GM12878 (cell line): ENCODE results near the gene PRDX3. TPM values are rescaled to one million over a fixed set of nuclear protein-coding genes. Genes with fewer than 3 reads are reported as not detected.

Experiments used
- ATAC-seq: fragments of 200-7000 bp; cut with Tn5 transposase; 3 replicates; pipeline ENCODE4 v1.9.1; 2020; ENCODE audit warnings: mild to moderate bottlenecking, moderate library complexity
- BruUV-seq: library from RNA; stranded (reverse); fragments of 400-500 nt; replicated peaks from 2 replicates; lab custom pipeline; 2021; lab: Mats Ljungman, UMichigan
- CTCF ChIA-PET: fragments of 300-600 bp; sonication (Branson Sonifier 250); formaldehyde crosslinking; extraction: SDS; loops from one replicate; lab custom pipeline; 2021; ENCODE audit warnings: inconsistent platforms; lab: Yijun Ruan, JAX
- POLR2A ChIA-PET: fragments of 350-600 bp; formaldehyde crosslinking; extraction: SDS; loops from one replicate; lab custom pipeline; 2021; ENCODE audit warnings: inconsistent platforms; lab: Charles Lee
- RAD21 ChIA-PET: fragments of 300-600 bp; sonication (Branson Sonifier 250); formaldehyde crosslinking; loops from one replicate; lab custom pipeline; 2023; ENCODE audit warnings: antibody characterized with exemption; ENCODE audit not compliant: unreplicated experiment; lab: Charles Lee
- SMC1A ChIA-PET: fragments of 300-600 bp; sonication (Branson Sonifier 250); formaldehyde crosslinking; loops from one replicate; lab custom pipeline; 2023; ENCODE audit not compliant: unreplicated experiment, uncharacterized antibody; lab: Charles Lee
- DNase-seq: peaks from one replicate; pipeline ENCODE4 v3.0.0-alpha.2; 2011; ENCODE audit warnings: low read depth, low spot score
- FAIRE-seq: peaks from 3 replicates; lab custom pipeline; 2011; peaks lifted over from hg19 to GRCh38; lab: Jason Lieb, UNC
- H2AFZ ChIP-seq: 2 replicates; pipeline ENCODE4 v1.6.0; 2011; ENCODE audit warnings: low read depth, low read length, control low read depth; ENCODE audit not compliant: control insufficient read depth
- H3K27ac ChIP-seq: 2 replicates; pipeline ENCODE4 v1.5.1; 2011; ENCODE audit warnings: control low read depth; ENCODE audit not compliant: control insufficient read depth, insufficient read depth
- H3K27me3 ChIP-seq, 2 experiments: replicated peaks in 1 of 2; 2 replicates each; pipeline versions ENCODE4 v1.6.0 to v1.6.1; 2011; ENCODE audit warnings: low read length in 1 of 2; ENCODE audit not compliant: control insufficient read depth in 2 of 2, insufficient read depth in 2 of 2
- H3K36me3 ChIP-seq, 2 experiments: 2 replicates each; pipeline ENCODE4 v1.5.1; 2011; ENCODE audit warnings: low read length in 1 of 2; ENCODE audit not compliant: control insufficient read depth in 2 of 2, insufficient read depth in 2 of 2
- H3K4me1 ChIP-seq: 2 replicates; pipeline ENCODE4 v1.6.1; 2011; ENCODE audit warnings: mild to moderate bottlenecking, low read length, moderate library complexity, mixed read lengths; ENCODE audit not compliant: control insufficient read depth, insufficient read depth
- H3K4me2 ChIP-seq: 2 replicates; pipeline ENCODE4 v1.6.0; 2011; ENCODE audit warnings: control low read depth; ENCODE audit not compliant: control insufficient read depth, insufficient read depth
- H3K4me3 ChIP-seq: fragments of 200-600 bp; sonication (generic); 2 replicates; pipeline ENCODE4 v1.5.1; 2016
- H3K79me2 ChIP-seq: 2 replicates; pipeline ENCODE4 v1.6.0; 2011; ENCODE audit warnings: low read length; ENCODE audit not compliant: control insufficient read depth, insufficient read depth
- H3K9ac ChIP-seq: 2 replicates; pipeline ENCODE4 v1.8.0; 2011; ENCODE audit warnings: low read length, control low read depth, mixed read lengths; ENCODE audit not compliant: control insufficient read depth, insufficient read depth
- H3K9me3 ChIP-seq: replicated peaks from 3 replicates; pipeline ENCODE4 v1.5.1; 2011; ENCODE audit warnings: mild to moderate bottlenecking, low read length; ENCODE audit not compliant: control insufficient read depth, insufficient read depth
- H4K20me1 ChIP-seq: 2 replicates; pipeline ENCODE4 v1.6.0; 2011; ENCODE audit not compliant: control insufficient read depth, insufficient read depth
- FOS ChIP-seq: IDR thresholded peaks from 3 replicates; pipeline ENCODE4 v1.6.1; 2011; ENCODE audit warnings: borderline replicate concordance; ENCODE audit not compliant: insufficient read length; ENCODE audit errors: extremely low read depth
- MXI1 ChIP-seq: fragments of 150-350 bp; IDR thresholded peaks from 2 replicates; pipeline ENCODE4 v1.6.1; 2011; ENCODE audit warnings: low read depth, mild to moderate bottlenecking, inconsistent platforms, low read length, improper control_type of control experiment
- POLR2A ChIP-seq: IDR thresholded peaks from 2 replicates; pipeline ENCODE4 v1.6.1; 2011; ENCODE audit warnings: low read depth, mild to moderate bottlenecking, low read length
- SMAD1 ChIP-seq: fragments of 450-650 bp; IDR thresholded peaks from 2 replicates; pipeline ENCODE4 v1.6.1; 2018; ENCODE audit warnings: mild to moderate bottlenecking, low read depth; ENCODE audit not compliant: partially characterized antibody
- WGBS: methylation state at CpG from one replicate; pipeline ENCODE4 v1.1.6; 2016; ENCODE audit warnings: low lambda C conversion rate; ENCODE audit not compliant: insufficient replicate concordance, insufficient coverage; ENCODE audit errors: missing lambda C conversion rate; 5-methylcytosine and 5-hydroxymethylcytosine counted together
- in situ Hi-C: fragments of 300-500 bp; cut with MboI; formaldehyde crosslinking; loops from 9 replicates; pipeline ENCODE4 v1.14.3; 2018; ENCODE audit warnings: mixed read lengths
- intact Hi-C: fragments of 100-400 bp; cut with micrococcal nuclease; formaldehyde crosslinking; loops from one replicate; pipeline ENCODE4 v1.14.2; 2022; ENCODE audit not compliant: unreplicated experiment
- polyA plus RNA-seq, 11 experiments: library from polyadenylated mRNA; depleted of rRNA in 4 of 11; unstranded in 6 of 11; stranded (reverse) in 5 of 11; fragments of >200 nt; fragmentation: Nextera tagmentation in 4 of 11; fragmentation: Illumina TruSeq in 1 of 11; extraction: Ambion mirVana in 4 of 11; extraction: Trizol in 1 of 11; gene quantifications; 1 replicate in 1 of 11; 2 replicates in 10 of 11; pipeline versions ENCODE4 v1.2.1 to v1.2.3, GENCODE V29; 2011 to 2016; ENCODE audit warnings: inconsistent platforms in 2 of 11, missing spikeins in 2 of 11, low read depth in 1 of 11
- total RNA-seq, 4 experiments: library from RNA; depleted of rRNA in 3 of 4; stranded (reverse); fragments of >200 nt in 3 of 4; fragmentation: Illumina TruSeq in 1 of 4; extraction: Trizol in 1 of 4; gene quantifications; 2 replicates each; pipeline versions ENCODE4 v1.2.1 to v1.2.3, GENCODE V29; 2013 to 2021
- TF ChIP-seq, protein P1 (sequence below): fragments of 450-650 bp; formaldehyde crosslinking; IDR thresholded peaks from 2 replicates; pipeline ENCODE4 v1.4.0; 2020; ENCODE audit warnings: mild to moderate bottlenecking, moderate library complexity
- TF ChIP-seq, protein P2 (sequence below): fragments of 450-650 bp; IDR thresholded peaks from 2 replicates; pipeline ENCODE4 v1.6.1; 2017; ENCODE audit warnings: mild to moderate bottlenecking, moderate library complexity

The PRDX3 gene
- total and polyA plus RNA-seq, 10 of the 15 experiments (the other 5 are each of a cell fraction or from before 2014, with no cell fraction given): 195 to 1,431 (median 398) TPM

DNA sequence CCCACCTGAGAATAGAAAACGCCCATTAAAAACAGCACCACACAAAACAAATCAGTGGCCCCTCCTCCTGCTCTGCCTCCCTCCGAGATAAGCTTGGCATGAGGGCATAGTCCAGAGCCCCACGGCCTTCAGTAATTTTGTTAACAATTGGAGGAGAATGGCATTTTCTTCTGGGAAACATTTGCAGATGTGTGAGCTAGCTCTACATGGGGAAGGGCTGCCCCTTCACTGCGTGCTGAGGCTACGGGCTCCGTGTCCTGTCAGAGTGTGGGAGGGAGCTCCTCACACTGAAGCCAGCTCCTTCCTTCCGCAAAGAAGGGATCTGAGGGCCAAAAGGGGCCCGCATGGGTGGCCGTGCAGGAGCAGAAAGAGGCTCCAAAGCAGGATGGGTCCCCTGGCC is 43.9 kb upstream of the PRDX3 start:
- H3K4me2 ChIP-seq: 0 out of 2 replicates have a peak overlapping the region, but pooled peaks have one; percentile 17
- H3K27me3 ChIP-seq: no peaks in the 10 kb centered on the region
- peaks cover 3% of the 10 kb centered on the region for H3K79me2 ChIP-seq
- ChIA-PET RAD21 (interaction anchor here (1.3 to 1.6 kb wide), 2 partner anchors 15 to 46 kb away, joined by 3 to 5 read pairs; partner anchors contain the start of gene GRK5), POLR2A (no interaction called here), CTCF (interaction anchor here (0.7 to 1.7 kb wide), 6 partner anchors 10 to 193 kb away, joined by 3 to 7 read pairs (median 3); no protein-coding TSS in a partner anchor), SMC1A (interaction anchor here (1.3 kb wide), 1 partner anchor 13 kb away, joined by 4 read pairs; no protein-coding TSS in a partner anchor)
- FAIRE-seq (no peak), DNase-seq (no peak), ATAC-seq (no peak)
- H3K9ac ChIP-seq: no peak overlapping the region
- H2AFZ ChIP-seq: no peak overlapping the region
- no peaks in the 10 kb centered on the region for H4K20me1 ChIP-seq
- in situ Hi-C loops (no loop called here), intact Hi-C loops (no loop called here)
- no peaks in the 10 kb centered on the region for H3K36me3 ChIP-seq
- H3K27ac ChIP-seq: no peak overlapping the region
- TF ChIP-seq, protein P1, sequence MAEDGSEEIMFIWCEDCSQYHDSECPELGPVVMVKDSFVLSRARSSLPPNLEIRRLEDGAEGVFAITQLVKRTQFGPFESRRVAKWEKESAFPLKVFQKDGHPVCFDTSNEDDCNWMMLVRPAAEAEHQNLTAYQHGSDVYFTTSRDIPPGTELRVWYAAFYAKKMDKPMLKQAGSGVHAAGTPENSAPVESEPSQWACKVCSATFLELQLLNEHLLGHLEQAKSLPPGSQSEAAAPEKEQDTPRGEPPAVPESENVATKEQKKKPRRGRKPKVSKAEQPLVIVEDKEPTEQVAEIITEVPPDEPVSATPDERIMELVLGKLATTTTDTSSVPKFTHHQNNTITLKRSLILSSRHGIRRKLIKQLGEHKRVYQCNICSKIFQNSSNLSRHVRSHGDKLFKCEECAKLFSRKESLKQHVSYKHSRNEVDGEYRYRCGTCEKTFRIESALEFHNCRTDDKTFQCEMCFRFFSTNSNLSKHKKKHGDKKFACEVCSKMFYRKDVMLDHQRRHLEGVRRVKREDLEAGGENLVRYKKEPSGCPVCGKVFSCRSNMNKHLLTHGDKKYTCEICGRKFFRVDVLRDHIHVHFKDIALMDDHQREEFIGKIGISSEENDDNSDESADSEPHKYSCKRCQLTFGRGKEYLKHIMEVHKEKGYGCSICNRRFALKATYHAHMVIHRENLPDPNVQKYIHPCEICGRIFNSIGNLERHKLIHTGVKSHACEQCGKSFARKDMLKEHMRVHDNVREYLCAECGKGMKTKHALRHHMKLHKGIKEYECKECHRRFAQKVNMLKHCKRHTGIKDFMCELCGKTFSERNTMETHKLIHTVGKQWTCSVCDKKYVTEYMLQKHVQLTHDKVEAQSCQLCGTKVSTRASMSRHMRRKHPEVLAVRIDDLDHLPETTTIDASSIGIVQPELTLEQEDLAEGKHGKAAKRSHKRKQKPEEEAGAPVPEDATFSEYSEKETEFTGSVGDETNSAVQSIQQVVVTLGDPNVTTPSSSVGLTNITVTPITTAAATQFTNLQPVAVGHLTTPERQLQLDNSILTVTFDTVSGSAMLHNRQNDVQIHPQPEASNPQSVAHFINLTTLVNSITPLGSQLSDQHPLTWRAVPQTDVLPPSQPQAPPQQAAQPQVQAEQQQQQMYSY: no peak
- TF ChIP-seq MXI1 (no peak), SMAD1 (no peak), FOS (no peak), POLR2A (no peak)
- TF ChIP-seq, protein P2, sequence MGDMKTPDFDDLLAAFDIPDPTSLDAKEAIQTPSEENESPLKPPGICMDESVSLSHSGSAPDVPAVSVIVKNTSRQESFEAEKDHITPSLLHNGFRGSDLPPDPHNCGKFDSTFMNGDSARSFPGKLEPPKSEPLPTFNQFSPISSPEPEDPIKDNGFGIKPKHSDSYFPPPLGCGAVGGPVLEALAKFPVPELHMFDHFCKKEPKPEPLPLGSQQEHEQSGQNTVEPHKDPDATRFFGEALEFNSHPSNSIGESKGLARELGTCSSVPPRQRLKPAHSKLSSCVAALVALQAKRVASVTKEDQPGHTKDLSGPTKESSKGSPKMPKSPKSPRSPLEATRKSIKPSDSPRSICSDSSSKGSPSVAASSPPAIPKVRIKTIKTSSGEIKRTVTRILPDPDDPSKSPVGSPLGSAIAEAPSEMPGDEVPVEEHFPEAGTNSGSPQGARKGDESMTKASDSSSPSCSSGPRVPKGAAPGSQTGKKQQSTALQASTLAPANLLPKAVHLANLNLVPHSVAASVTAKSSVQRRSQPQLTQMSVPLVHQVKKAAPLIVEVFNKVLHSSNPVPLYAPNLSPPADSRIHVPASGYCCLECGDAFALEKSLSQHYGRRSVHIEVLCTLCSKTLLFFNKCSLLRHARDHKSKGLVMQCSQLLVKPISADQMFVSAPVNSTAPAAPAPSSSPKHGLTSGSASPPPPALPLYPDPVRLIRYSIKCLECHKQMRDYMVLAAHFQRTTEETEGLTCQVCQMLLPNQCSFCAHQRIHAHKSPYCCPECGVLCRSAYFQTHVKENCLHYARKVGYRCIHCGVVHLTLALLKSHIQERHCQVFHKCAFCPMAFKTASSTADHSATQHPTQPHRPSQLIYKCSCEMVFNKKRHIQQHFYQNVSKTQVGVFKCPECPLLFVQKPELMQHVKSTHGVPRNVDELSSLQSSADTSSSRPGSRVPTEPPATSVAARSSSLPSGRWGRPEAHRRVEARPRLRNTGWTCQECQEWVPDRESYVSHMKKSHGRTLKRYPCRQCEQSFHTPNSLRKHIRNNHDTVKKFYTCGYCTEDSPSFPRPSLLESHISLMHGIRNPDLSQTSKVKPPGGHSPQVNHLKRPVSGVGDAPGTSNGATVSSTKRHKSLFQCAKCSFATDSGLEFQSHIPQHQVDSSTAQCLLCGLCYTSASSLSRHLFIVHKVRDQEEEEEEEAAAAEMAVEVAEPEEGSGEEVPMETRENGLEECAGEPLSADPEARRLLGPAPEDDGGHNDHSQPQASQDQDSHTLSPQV: no peak
- BruUV-seq: no TSS peak
- H3K9me3 ChIP-seq: no peaks in the 10 kb centered on the region
- 80% methylated on average over 9 of the region's 9 CpGs for WGBS
- no peak overlapping the region for H3K4me3 ChIP-seq
- 0 out of 2 replicates have a peak, but pooled peaks cover 2% of the 10 kb centered on the region for H3K4me1 ChIP-seq
